ENCODE results near the gene KRT25.

The KRT25 gene

GRCh38 chr17:40727447-40728231 lies 27.5 kb downstream of the KRT25 start:
- TF ChIP-seq, protein P1, sequence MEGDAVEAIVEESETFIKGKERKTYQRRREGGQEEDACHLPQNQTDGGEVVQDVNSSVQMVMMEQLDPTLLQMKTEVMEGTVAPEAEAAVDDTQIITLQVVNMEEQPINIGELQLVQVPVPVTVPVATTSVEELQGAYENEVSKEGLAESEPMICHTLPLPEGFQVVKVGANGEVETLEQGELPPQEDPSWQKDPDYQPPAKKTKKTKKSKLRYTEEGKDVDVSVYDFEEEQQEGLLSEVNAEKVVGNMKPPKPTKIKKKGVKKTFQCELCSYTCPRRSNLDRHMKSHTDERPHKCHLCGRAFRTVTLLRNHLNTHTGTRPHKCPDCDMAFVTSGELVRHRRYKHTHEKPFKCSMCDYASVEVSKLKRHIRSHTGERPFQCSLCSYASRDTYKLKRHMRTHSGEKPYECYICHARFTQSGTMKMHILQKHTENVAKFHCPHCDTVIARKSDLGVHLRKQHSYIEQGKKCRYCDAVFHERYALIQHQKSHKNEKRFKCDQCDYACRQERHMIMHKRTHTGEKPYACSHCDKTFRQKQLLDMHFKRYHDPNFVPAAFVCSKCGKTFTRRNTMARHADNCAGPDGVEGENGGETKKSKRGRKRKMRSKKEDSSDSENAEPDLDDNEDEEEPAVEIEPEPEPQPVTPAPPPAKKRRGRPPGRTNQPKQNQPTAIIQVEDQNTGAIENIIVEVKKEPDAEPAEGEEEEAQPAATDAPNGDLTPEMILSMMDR (conservative IDR thresholded peaks at IDR 0.05; ENCODE audit: low read length), result no peak
- H3K4me3 ChIP-seq (ENCODE audit: low read length), result no peak overlapping the region
- peak; percentile 12 for DNase-seq (ENCODE audit: low read depth)

GRCh38 chr17:40726919-40727318 lies 28.2 kb downstream of the KRT25 start:
- H3K4me3 ChIP-seq (ENCODE audit: low read length), result no peak overlapping the region
- no peak for DNase-seq (ENCODE audit: low read depth)
- TF ChIP-seq, protein P1 (conservative IDR thresholded peaks at IDR 0.05; ENCODE audit: low read length), result peak; percentile 37

DNA sequence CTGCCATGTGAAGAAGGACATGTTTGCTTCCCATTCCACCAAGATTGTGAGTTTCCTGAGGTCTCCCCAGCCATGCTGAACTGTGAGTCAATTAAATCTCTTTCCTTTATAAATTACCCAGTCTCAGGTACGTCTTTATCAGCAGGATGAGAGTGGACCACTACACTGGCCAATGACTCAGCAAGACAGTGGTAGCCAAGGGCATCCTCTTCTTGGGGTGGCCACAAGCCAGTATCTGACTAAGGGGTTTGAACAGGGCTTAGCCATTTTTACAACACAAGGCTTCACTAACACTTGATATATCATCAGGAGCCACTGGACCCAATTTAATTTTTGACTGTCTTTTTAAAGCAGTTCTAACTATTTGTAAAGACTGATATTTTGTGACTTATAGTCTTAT lies 30.5 kb downstream of the KRT25 start:
- no peak overlapping the region for H3K4me3 ChIP-seq (ENCODE audit: low read length)
- DNase-seq (ENCODE audit: low read depth), result no peak
- TF ChIP-seq, protein P1 (conservative IDR thresholded peaks at IDR 0.05; ENCODE audit: low read length), result no peak

GRCh38 chr17:40722241-40722640 lies 32.9 kb downstream of the KRT25 start:
- TF ChIP-seq, protein P1 (conservative IDR thresholded peaks at IDR 0.05; ENCODE audit: low read length), result no peak
- DNase-seq (ENCODE audit: low read depth), result no peak
- H3K4me3 ChIP-seq (ENCODE audit: low read length), result no peak overlapping the region

DNA sequence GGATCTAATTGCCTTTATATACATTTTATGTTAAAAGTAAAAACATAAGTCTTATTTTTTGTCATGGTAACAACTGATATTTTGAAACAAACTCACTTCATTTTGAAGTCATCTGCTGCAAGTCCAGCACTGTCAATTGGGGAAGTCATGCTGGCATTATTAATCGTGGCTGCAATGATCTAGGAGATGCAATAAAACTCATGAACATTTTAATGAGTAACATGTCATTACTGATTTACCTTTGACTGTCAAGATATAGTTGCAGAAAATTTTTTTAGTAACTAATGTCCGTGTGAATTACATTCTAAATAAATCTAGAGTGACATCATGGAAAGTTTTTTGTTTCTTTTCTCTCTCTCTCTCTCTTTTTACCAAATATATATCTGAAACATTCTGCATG lies 34.2 kb downstream of the KRT25 start:
- TF ChIP-seq, protein P1 (conservative IDR thresholded peaks at IDR 0.05; ENCODE audit: low read length), result no peak
- no peak for DNase-seq (ENCODE audit: low read depth)
- no peak overlapping the region for H3K4me3 ChIP-seq (ENCODE audit: low read length)

- H3K4me3 ChIP-seq (ENCODE audit: low read length), result no peak overlapping the region
- DNase-seq (ENCODE audit: low read depth), result no peak
- TF ChIP-seq, protein P1 (conservative IDR thresholded peaks at IDR 0.05; ENCODE audit: low read length), result no peak
These were observed 36.2 kb downstream of the KRT25 start for GRCh38 chr17:40718930-40719329.

DNA sequence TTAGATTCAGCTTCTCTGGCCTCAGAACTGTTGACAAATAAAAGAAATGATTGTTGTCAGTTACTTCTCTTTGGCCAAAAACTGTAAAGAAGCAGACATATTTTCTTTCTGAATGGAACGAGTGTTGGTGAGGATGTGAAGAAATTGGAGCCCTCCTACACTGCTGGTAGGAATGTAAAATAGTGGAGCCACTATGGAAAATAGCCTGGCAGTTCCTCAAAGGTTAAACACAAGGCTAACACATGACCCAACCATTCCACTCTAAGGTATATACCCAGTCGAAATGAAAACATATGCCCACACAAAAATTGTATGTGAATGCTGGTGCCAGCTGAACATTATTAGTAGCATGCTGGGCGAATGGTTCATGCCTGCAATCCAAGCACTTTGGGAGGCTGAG lies 37.4 kb downstream of the KRT25 start:
- no peak overlapping the region for H3K4me3 ChIP-seq (ENCODE audit: low read length)
- TF ChIP-seq, protein P1 (conservative IDR thresholded peaks at IDR 0.05; ENCODE audit: low read length), result no peak
- DNase-seq (ENCODE audit: low read depth), result no peak
